Keratinocyte (primary cell): ENCODE data around the gene MUC2. TPM values are rescaled to one million over a fixed set of nuclear protein-coding genes. Genes with fewer than 3 reads are reported as not detected.

Source experiments
- DNase-seq: peaks from one replicate; pipeline ENCODE4 v3.0.0-alpha.2; 2011; ENCODE audit warnings: low read depth, missing footprints, low spot score
- FAIRE-seq: peaks from 2 replicates; lab custom pipeline; 2011; peaks lifted over from hg19 to GRCh38; lab: Jason Lieb, UNC
- H2AFZ ChIP-seq: 2 replicates; pipeline ENCODE4 v1.6.0; 2012; ENCODE audit warnings: low read length, control low read depth, inconsistent platforms; ENCODE audit not compliant: control insufficient read depth
- H3K27ac ChIP-seq: 2 replicates; pipeline ENCODE4 v1.5.1; 2011; ENCODE audit warnings: low read length; ENCODE audit not compliant: control insufficient read depth, insufficient read depth
- H3K27me3 ChIP-seq: 3 replicates; pipeline ENCODE4 v1.6.0; 2011; ENCODE audit warnings: low read length; ENCODE audit not compliant: control insufficient read depth, insufficient read depth; ENCODE audit errors: extremely low read depth
- H3K36me3 ChIP-seq, 2 experiments: 2 replicates in 1 of 2; 3 replicates in 1 of 2; pipeline ENCODE4 v1.5.1; 2011; ENCODE audit warnings: low read length in 2 of 2, mild to moderate bottlenecking in 1 of 2; ENCODE audit not compliant: control insufficient read depth in 2 of 2, insufficient read depth in 2 of 2; ENCODE audit errors: extremely low read depth in 1 of 2
- H3K4me1 ChIP-seq: 3 replicates; pipeline ENCODE4 v1.5.1; 2011; ENCODE audit warnings: low read length; ENCODE audit not compliant: control insufficient read depth, insufficient read depth; ENCODE audit errors: extremely low read depth
- H3K4me2 ChIP-seq: 3 replicates; pipeline ENCODE4 v1.6.0; 2011; ENCODE audit warnings: low read depth, low read length; ENCODE audit not compliant: control insufficient read depth, insufficient read depth; ENCODE audit errors: extremely low read depth
- H3K4me3 ChIP-seq, 3 experiments: fragments of 200-600 bp in 1 of 3; sonication (generic) in 1 of 3; 2 replicates in 2 of 3; 3 replicates in 1 of 3; pipeline ENCODE4 v1.5.1; 2011 to 2016; ENCODE audit warnings: low read length in 3 of 3, mild to moderate bottlenecking in 3 of 3, control low read depth in 2 of 3, inconsistent platforms in 1 of 3, low read depth in 1 of 3, mixed read lengths in 1 of 3, mixed run types in 1 of 3, moderate library complexity in 1 of 3; ENCODE audit not compliant: control insufficient read depth in 2 of 3, insufficient read depth in 2 of 3; ENCODE audit errors: extremely low read depth in 1 of 3
- H3K79me2 ChIP-seq: 2 replicates; pipeline ENCODE4 v1.6.0; 2012; ENCODE audit warnings: low read length; ENCODE audit not compliant: control insufficient read depth, insufficient read depth
- H3K9ac ChIP-seq: 3 replicates; pipeline ENCODE4 v1.6.0; 2011; ENCODE audit warnings: low read length; ENCODE audit not compliant: control insufficient read depth, insufficient read depth; ENCODE audit errors: extremely low read depth
- H3K9me1 ChIP-seq: 3 replicates; pipeline ENCODE4 v1.6.0; 2011; ENCODE audit warnings: low read length; ENCODE audit not compliant: control insufficient read depth, insufficient read depth; ENCODE audit errors: extremely low read depth
- H3K9me3 ChIP-seq: 2 replicates; pipeline ENCODE4 v1.5.1; 2012; ENCODE audit warnings: low read depth, low read length; ENCODE audit not compliant: control insufficient read depth
- H4K20me1 ChIP-seq: 3 replicates; pipeline ENCODE4 v1.6.0; 2011; ENCODE audit warnings: low read length; ENCODE audit not compliant: control insufficient read depth, insufficient read depth; ENCODE audit errors: extremely low read depth
- CTCF ChIP-seq, 3 experiments: IDR thresholded peaks in 1 of 3; conservative IDR thresholded peaks in 1 of 3; optimal IDR thresholded peaks in 1 of 3; 2 replicates in 2 of 3; 3 replicates in 1 of 3; pipeline versions ENCODE3 to v1.5.1; 2011; ENCODE audit warnings: low read length in 3 of 3, mild to moderate bottlenecking in 3 of 3, moderate library complexity in 2 of 3, control low read depth in 1 of 3, inconsistent platforms in 1 of 3; ENCODE audit not compliant: insufficient read depth in 2 of 3; ENCODE audit errors: extremely low read depth in 1 of 3
- EZH2 ChIP-seq: IDR thresholded peaks from one replicate; pipeline ENCODE4 v1.6.1; 2012; ENCODE audit warnings: inconsistent platforms, mild to moderate bottlenecking, low read length, moderate library complexity
- dilution Hi-C: fragments of 300-500 bp; cut with MboI; formaldehyde crosslinking; loops from one replicate; pipeline ENCODE4 v1.7.0; 2020; ENCODE audit warnings: low sequenced_read_pairs; ENCODE audit not compliant: extremely low pct_ligation_motif_present
- polyA plus RNA-seq, 5 experiments: library from polyadenylated mRNA; depleted of rRNA in 3 of 5; stranded (reverse) in 3 of 5; stranded (forward) in 1 of 5; unstranded in 1 of 5; fragments of >200 nt; gene quantifications; 1 replicate in 1 of 5; 2 replicates in 3 of 5; 3 replicates in 1 of 5; pipeline versions ENCODE4 v1.2.1 to v1.2.3, GENCODE V29; 2011 to 2012; ENCODE audit warnings: missing spikeins in 2 of 5, low read depth in 1 of 5, low replicate concordance in 1 of 5

The MUC2 gene
- polyA plus RNA-seq, 1 donor (not counting 4 experiments of a cell fraction or from before 2014, with no cell fraction given): not detected

GRCh38 chr11:1026163-1026450 is 48.6 kb upstream of the MUC2 start:
- H3K27me3 ChIP-seq: peaks cover 4% of the 10 kb centered on the region
- no peaks in the 10 kb centered on the region for H3K9me3 ChIP-seq
- H4K20me1 ChIP-seq: no peaks in the 10 kb centered on the region
- H3K9me1 ChIP-seq: no peaks in the 10 kb centered on the region
- H3K4me3 ChIP-seq: no peak overlapping the region
- no peak overlapping the region for H3K4me2 ChIP-seq
- no peaks in the 10 kb centered on the region for H3K79me2 ChIP-seq
- peaks cover 0 to 2% of the 10 kb centered on the region in 2 experiments for H3K36me3 ChIP-seq
- no peak overlapping the region for H2AFZ ChIP-seq
- dilution Hi-C loops: no loop called here
- no peak overlapping the region for H3K9ac ChIP-seq
- DNase-seq (no peak), FAIRE-seq (no peak)
- no peak overlapping the region for H3K27ac ChIP-seq
- H3K4me1 ChIP-seq: no peaks in the 10 kb centered on the region
- no peak for TF ChIP-seq CTCF (optimal IDR thresholded peaks at IDR 0.05 in 1 of 3, IDR thresholded peaks at IDR 0.05 in 1 of 3, conservative IDR thresholded peaks at IDR 0.05 in 1 of 3; ENCODE audit: extremely low read depth in 1 of 3, insufficient read depth in 2 of 3, low read length in 3 of 3)
- no peak for TF ChIP-seq EZH2

- dilution Hi-C loops: no loop called here
- no peaks in the 10 kb centered on the region for H4K20me1 ChIP-seq
- peaks cover 0 to 2% of the 10 kb centered on the region in 2 experiments for H3K36me3 ChIP-seq
- no peak overlapping the region for H3K4me2 ChIP-seq
- H3K9me1 ChIP-seq: no peaks in the 10 kb centered on the region
- peaks cover 4% of the 10 kb centered on the region for H3K27me3 ChIP-seq
- no peaks in the 10 kb centered on the region for H3K9me3 ChIP-seq
- H3K27ac ChIP-seq: no peak overlapping the region
- H3K79me2 ChIP-seq: no peaks in the 10 kb centered on the region
- no peaks in the 10 kb centered on the region for H3K4me1 ChIP-seq
- no peak overlapping the region for H3K9ac ChIP-seq
- H3K4me3 ChIP-seq: no peak overlapping the region
- DNase-seq (no peak), FAIRE-seq (no peak)
- TF ChIP-seq EZH2: no peak
- TF ChIP-seq CTCF (optimal IDR thresholded peaks at IDR 0.05 in 1 of 3, IDR thresholded peaks at IDR 0.05 in 1 of 3, conservative IDR thresholded peaks at IDR 0.05 in 1 of 3; ENCODE audit: extremely low read depth in 1 of 3, insufficient read depth in 2 of 3, low read length in 3 of 3): no peak
- H2AFZ ChIP-seq: no peak overlapping the region
Measured at GRCh38 chr11:1026641-1027482, 47.8 kb upstream of the MUC2 start.
